ENCODE measurements around the gene CDKL1. TPM values are rescaled to one million over a fixed set of nuclear protein-coding genes. Genes with fewer than 3 reads are reported as not detected.

CDKL1 gene
- total RNA-seq: 27.4 and 84.9 TPM in 2 replicates

GRCh38 chr14:50396631-50397389, at the start of gene CDKL1:
TSS of gene CDKL1 (minus strand) at chr14:50396881. CDS start at chr14:50395868, 1,013 bp downstream.

GRCh38 chr14:50311972-50312733, 84.5 kb downstream of the CDKL1 start, which contains the start of the genes DMAC2L and L2HGDH:
TSS of gene DMAC2L (plus strand) at chr14:50312324. CDS start at chr14:50321488, 9,164 bp downstream.
TSS of gene L2HGDH (minus strand) at chr14:50312229. CDS start at chr14:50312150, 79 bp downstream.

Other genes starting within 250 kb of the CDKL1 start
- gene SOS2, start 165.3 kb downstream of the CDKL1 start, total RNA-seq: 20.4 and 24.9 TPM in 2 replicates
- 4.9 and 5.6 TPM in 2 replicates for gene L2HGDH, start 84.7 kb downstream of the CDKL1 start, total RNA-seq
- 4.0 and 7.0 TPM in 2 replicates for gene DMAC2L, start 84.6 kb downstream of the CDKL1 start, total RNA-seq
- gene MAP4K5, start 135.7 kb upstream of the CDKL1 start, total RNA-seq: 80.6 and 82.4 TPM in 2 replicates
- gene ATL1, start 163.3 kb upstream of the CDKL1 start, total RNA-seq: 7.2 and 10.0 TPM in 2 replicates

All from uterine smooth muscle cell (primary cell).